A172 (cell line): ENCODE data around the gene ARPP19. TPM values are rescaled to one million over a fixed set of nuclear protein-coding genes. Genes with fewer than 3 reads are reported as not detected.
A peak's percentile ranks its signal among the peaks of the same experiment; 100 is the strongest.
"Not testable (repeated sequence)": the region's sequence is repeated elsewhere in the genome, so short reads cannot be mapped to it uniquely, and the experiment has no call there.

Experiments used
- DNase-seq: peaks from one replicate; pipeline ENCODE4 v3.0.0-alpha.2; 2015; ENCODE audit warnings: low spot score
- total RNA-seq: library from RNA; depleted of rRNA; stranded (reverse); fragments of >200 nt; shearing (Covaris generic); gene quantifications from 2 replicates; pipeline ENCODE4 v1.2.3, GENCODE V29; 2014; rRNA removed

Gene ARPP19, protein sequence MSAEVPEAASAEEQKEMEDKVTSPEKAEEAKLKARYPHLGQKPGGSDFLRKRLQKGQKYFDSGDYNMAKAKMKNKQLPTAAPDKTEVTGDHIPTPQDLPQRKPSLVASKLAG
- 167 and 212 TPM in 2 replicates for total RNA-seq

DNA sequence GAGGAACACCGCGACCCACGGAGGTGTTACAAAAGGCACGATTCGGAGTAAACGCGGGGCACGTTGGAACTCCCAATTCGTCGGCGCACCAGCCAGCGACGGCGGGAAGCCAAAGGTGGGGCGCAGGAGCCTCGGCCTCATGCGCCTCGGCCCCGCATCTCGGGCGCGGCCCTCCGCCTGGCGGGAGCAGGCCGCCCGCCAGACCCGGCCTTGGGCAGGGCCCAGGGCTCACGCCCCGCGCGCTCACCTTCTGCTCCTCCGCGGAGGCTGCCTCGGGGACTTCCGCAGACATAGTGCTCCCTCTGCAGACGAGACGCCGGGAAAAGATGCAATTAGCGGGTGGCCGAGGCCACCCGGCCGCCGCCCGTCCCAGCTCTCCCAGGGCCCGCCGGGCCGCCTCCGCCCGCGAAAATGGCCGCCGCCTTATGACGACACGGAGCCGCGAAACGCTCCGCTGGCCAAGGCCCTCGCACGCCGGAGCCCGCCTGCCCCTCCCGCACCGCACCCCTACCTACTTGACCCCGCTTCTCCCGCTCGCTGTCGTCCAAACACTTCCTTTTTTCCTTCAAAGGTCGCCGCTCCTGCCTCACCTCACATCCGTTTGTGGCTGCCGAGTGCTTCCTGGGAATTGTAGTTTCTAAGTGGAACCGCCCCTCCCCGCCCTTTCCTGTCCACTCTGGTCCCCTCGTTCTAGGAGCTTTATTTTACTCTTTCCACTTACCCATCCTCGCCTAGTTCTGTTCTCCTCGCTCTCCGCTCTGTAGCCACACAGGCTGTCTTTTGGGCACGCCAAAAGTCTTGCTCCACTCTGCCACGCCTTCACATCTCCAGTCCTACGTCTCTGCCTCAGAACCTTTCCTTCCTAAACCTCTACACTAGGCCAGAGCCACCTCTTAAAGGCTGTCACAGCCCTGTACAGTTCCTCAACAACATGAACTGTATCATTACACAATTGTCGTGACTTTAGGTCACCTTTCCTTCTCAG is at the start of gene ARPP19:
TSS of gene ARPP19 (minus strand) at position 430 of the 985 bp plus-strand sequence. CDS start at position 292, 138 bp downstream.
- DNase-seq, result peak; percentile 88

DNA sequence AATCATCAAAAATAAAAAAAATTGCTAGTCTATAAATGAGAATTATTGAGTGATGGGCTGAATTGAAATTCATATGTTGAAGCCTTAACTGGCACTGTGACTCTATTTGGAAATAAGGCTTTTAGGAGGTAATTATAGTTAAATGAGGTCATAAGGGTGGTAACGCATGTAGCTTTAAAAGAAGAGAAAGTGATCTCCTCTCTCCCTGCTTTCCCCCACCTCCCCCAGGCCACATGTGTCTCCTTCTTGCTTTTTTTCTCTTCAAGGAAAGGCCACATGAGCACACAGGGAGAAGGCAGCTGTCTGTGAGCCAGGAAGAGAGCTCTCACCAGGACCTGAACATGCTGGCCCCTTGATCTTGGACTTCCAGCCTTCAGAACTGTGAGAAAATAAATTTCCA is 48.2 kb upstream of the ARPP19 start:
- no peak for DNase-seq

DNA sequence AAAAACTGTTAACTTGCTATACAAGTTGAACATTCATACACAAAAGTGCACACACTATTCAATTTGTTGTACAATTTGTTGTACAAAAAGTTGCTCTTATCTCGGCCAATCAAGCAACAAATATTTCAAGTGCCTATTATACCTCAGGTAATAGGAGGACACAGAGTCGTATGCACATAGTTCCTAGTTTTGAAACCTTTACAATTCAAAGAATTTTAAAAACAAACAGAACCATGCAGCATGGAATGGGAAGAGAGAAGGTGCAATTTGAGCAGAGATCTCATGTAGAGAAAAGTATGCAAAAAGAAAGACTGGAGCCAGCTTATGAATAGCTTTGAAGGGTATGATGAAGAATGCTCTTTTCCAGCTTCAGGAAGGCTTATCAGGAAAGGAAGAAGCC is 46.5 kb upstream of the ARPP19 start:
- no peak for DNase-seq

DNA sequence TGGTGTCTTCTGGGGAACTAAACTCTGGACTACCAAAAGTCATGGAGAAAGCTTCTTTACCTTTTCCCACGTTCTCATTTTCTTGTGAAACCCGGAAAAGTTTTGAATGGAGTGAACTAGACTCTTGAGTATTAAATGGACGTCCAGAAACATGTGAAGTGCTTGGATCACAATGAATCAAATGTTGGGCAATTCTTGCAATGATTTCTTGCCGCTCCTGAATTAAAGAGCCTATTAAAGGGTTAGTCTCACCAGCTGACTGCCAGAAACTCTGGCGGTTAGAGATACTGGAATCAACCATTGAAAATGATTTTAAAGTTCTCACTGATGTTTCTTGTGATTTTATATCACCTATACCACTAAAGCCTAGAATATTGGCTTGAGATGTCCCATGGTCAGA is 40.8 kb upstream of the ARPP19 start:
- DNase-seq, result no peak

DNA sequence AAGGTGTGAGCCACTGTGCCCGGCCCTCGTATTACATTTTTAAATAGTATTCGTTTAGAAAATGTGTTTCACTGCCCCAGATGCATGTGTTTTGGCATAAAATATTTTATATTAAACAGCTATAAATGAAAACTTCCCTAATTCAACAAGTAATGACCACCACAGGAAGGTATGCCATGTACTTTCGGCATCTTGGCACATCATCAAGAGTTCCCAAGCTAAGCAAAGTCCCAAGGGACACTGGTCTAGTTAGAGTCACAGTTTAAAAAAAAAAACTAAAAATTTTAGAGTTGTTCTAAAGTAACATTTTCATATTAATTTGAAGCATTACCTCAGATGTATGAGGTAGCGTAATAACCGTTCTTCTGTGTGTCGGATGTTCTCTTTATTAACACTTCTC is 15.6 kb upstream of the ARPP19 start:
- DNase-seq, result no peak

DNA sequence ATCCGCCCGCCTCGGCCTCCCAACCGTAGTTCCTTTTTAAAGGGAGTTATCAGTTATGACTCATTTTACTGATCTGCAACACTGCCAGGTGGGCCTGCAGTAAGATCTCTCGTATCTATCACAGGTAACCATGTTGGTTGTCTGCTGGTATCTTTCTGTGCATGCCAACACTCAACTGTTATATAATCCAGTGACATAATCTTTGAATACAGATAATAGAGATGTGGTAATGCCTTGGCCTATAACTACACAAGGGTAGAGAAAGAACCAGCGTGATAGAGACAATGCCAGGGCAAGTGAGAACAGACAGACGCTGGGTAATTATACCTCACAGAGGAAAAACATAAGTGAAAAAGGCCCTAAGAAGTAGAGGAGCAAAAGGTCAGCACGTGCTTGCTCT is 11.0 kb upstream of the ARPP19 start:
- no peak for DNase-seq

DNA sequence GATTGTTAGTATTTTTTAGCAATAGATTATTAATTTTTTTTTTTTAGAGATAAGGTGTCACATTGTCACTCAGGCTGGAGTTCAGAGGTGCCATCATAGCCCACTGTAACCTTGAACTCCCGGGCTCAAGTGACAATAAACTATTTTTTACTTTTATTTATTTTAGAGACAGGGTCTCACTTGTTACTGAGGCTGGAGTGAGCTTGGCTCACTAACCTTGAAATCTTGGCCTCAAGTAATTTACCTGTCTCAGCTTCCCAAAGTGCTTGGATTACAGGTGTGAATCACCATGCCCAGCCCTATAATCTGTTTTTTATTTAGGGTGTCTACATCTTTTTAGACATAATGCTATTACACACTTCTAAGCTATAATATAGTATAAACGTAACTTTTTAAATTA is 7.9 kb upstream of the ARPP19 start:
- DNase-seq, result no peak

DNA sequence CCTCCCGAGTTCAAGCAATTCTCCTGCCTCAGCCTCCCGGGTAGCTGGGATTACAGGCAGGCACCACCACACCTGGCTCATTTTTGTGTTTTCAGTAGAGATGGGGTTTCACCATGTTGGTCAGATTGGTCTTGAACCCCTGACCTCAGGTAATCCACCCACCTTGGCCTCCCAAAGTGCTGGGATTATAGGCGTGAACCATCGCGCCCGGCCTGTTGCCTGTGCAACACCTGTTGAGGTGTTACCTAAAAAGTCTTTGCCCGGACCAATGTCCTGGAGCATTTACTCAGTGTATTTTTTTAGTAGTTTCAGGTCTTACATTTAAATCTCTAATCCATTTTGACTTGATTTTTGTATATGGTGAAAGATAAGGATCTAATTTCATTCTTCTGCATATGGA is 6.7 kb upstream of the ARPP19 start:
- DNase-seq, result not testable (repeated sequence)

DNA sequence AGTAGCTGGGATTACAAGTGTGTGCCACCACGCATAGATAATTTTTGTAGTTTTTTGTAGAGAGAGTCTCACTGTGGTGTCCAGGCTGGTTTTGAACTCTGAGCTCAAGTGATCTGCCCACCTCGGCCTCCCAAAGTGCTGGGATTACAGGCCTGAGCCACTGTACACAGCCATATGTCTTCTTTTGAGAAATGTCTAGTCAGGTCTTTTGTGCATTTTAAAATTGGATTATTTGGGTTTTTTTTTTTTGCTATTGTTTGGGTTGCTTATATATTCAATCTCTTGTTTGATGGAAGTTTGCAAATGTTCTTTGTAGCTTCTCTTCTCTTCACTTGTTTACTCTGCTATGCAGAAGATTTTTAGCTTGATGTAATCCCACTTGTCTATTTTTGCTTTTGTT is 6.2 kb upstream of the ARPP19 start:
- DNase-seq, result no peak

DNA sequence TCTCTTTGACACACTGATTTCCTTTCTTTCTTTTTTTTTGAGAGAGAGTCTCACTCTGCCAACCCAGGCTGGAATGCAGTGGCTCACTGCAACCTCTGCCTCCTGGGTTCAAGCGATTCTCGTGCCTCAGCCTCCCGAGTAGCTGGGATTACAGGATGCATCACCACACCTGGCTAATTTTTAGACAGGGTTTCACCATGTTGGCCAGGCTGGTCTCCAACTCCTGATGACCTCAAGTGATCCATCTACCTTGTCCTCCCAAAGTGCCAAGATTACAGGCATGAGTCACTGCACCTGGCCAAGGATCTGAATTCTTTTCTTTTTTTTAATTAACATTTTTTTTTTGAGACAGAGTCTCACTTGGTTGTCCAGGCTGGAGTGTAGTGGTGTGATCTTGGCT is 5.8 kb upstream of the ARPP19 start:
- DNase-seq, result not testable (repeated sequence)

DNA sequence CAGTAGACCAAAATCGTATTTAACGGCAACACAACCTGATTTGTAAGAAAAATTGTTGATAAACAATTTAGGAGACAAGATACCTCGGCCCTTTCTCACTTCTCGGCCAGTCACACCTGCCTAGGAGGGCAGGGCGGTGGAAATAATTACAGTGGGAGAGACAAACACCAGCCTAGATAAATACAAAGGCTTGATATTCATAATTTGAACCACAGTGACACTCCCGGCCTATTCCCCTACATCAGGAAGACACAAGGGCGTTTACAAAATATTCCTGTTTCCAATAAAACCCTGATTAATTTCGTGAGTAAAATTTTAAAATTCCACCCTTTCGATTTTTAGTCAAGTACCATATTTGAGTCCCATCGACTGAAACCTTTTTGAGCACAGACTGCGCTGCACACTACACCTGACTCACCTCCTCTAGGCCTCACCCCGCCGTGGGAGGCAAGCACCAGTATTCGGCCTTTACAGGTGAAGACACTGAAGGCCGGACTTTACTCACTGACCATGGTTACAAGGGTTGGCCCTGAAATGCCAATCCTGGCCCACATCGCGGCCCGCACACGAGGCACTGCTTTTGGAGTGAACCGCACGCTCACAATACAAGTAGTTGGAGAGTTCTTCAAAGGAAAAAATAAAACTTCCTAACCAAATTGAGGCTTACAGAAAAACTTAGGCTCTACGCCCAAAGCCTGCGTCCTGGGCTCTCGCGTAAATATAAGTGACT is 794 bp downstream of the ARPP19 start:
- DNase-seq, result peak; percentile 29

DNA sequence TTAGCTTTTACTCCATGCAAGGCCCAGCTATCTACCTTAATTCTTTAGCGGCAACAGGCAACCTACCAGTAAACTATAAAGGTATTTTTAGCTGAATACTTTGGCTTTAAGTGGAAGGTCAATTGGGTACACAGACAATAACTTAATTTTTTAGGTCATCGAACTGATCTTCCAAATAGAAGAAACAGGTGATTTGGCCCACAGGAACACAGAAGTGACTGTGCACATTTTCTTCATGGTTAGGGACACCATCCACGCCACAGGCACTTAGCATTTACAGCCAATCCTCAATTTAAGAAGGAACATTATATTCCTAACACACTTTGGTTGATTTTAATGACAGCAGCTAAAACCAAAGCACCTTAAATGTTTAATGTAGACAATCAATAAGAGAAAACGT is 1.9 kb downstream of the ARPP19 start:
- no peak for DNase-seq

DNA sequence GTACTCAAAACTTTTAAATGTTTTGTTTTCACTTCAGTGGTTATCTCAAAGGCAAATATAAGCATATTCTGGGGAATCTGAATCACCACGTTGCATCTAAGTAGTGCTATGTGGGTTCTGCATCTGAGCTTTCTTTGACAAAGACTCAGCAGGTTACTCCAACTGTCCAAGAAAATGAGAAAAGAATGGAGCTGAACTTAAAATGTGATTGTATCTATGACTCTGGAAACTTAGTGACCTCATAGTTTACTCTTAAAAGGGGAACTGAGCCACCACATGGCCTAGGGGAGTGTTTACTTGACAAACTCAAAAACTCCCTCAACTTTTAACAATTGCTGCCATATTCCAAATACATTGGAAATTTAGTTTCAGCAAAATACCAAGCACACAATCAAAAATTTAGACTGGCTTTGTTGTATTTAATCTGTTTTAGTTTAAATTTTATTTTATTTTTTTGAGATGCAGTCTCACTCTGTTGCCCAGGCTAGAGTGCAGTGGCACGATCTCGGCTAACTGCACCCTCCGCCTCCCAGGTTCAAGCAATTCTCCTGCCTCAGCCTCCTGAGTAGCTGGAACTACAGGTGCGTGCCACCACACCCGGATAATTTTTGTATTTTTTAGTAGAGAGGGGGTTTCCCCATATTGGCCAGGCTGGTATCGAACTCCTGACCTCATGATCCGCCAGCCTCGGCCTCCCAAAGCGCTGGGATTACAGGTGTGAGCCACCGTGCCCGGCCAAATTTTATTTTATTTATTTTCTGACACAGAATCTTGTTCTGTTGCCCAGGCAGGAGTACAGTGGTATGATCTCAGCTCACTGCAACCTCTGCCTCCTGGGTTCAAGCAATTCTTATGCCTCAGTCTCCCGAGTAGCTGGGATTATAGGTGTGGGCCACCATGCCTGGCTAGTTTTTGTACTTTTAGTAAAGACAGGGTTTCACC is 3.1 kb downstream of the ARPP19 start:
- not testable (repeated sequence) for DNase-seq

DNA sequence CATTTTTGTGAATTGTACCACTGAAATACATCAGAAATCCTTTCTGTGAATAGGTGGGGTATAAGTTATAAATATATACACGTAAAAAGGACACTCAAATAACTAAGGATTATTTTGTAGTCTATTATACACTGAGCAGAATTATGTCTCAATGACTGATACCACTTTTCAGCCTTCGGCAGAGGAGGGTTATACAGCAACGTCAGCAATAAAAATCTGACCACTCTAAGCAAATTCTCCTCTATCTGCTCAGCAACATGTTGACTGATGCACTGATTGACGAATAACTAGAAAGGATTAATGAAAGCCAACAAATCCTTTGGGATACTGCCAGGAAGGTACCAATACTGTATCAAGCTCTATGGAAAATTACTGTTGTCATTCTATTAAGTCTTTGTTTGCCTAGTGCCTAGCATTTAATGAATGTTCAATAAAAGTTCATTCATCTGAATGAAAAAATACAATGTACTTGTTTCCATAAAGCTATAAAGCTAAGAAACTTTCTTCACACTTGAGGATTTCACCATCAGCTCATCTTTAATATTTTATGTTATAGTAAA is 5.2 kb downstream of the ARPP19 start:
- no peak for DNase-seq

DNA sequence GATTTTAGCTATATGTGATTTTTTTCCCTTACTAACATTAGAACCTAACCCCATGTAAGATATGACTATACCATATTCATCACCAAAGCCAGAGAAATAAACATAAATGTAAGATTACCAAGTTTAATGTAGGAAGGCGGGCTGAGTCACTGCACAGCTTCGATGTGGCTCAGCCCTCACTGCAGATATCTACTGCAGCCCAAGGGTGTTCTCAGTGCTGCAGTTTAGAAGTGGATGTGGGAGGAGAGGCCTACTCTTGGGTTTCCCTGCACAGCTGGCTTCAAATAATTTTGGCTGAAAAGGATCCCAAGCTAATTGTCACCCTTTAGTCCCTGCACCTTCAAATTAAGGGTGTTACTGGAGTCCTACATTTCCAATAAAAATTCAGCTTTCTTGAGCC is 9.3 kb downstream of the ARPP19 start:
- no peak for DNase-seq

DNA sequence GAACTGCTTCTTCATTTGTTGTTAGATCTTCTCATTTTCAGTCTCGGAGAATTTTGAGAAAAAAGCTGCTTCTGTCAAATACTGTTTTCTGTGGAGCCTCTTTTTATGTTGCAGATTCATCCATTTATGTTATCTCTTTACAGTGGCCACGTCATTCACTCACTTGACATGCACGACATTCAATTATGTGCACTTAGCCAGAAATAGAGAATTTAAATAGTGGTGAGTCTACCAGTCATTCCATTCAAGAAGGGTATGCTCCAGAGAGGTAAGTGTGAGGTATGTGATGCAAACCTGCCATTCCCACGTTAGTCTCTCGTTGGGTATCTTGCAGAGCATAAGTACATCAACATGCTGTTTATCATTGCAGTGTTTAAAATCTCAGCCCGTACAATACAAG is 9.8 kb downstream of the ARPP19 start:
- DNase-seq, result no peak

DNA sequence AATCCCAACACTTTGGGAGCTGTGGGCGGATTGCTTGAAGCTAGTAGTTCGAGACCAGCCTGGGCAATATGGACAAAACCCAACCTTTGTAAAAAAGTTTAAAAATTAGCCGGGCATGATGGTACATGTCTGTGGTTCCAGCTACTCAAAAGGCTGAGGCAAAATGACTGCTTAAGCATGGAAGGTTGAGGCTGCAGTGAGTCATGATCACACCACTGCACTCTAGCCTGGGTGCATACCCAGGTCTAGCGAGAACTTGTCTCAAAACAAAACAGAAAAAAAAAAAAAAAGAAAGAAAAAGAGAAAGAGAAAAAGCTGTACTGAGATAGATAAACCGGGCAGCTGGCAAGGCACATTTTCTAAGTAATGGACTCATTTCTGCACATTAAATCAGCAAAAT is 10.6 kb downstream of the ARPP19 start:
- peak; percentile 40 for DNase-seq

DNA sequence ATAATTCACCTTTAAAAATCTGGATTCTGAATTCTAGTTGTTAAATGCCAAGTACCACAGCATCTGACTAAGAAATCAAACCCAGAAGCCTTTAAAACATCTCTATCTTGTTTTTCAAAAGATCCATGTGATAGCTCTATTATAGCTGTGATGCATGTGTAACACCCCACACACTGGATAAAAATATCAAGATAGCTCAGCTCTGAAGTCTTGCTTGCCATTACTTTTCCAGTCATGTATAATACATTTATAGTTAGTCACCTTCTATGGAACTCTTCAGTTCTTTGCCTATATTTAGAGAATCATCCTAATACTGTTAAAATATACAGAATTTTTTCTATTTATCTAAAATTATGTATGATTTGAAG is 11.6 kb downstream of the ARPP19 start:
- no peak for DNase-seq

DNA sequence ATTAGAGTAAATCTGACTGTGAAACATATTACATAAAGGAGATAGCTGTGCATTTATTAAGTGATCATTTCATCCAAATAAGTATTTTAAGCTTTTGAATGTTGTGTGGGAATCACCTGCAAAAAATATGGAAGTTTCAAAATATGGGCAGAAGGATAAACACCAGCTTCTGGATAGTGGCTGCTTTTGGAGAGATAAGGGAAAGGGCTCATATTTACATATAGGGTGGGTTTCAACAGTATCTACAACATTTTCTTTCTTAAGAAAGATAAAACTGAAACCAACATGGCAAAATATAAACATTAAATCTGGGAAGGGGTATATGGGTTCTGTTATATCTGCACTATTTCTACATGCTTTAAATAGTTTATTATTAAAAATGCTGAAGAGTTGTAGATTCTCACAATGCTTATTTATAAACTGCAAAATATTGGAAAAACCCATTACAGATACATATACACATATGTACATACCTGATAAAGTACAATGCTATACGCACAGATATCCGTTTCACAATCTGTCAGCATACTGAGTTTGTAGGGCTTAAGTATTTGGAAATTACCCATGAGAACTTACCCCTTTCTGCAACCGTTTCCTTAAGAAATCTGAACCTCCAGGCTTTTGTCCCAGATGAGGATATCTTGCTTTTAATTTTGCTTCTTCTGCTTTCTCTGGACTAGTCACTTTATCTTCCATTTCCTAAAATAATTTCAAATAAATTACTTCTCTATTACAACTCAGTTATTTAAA is 12.1 kb downstream of the ARPP19 start:
- no peak for DNase-seq

DNA sequence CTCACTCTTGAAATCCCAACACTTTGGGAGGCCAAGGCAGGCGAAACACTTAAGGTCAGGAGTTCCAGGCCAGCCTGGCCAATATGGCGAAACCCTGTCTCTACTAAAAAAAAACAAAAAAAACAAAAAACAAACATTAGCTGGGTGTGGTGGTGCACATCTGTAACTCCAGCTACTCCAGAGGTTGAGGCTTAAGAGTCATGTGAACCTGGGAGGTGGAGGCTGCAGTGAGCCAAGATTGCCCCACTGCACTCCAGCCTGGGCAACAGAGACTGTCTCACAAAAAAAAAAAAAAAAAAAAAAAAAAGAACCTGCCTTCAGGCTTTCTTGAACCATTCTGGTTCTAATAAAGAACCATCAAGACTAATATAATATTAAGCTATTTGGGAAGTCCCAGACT is 16.5 kb downstream of the ARPP19 start:
- no peak for DNase-seq
